Heart right ventricle (tissue), 16 donors: ENCODE measurements around the gene ANKRD22. TPM values are rescaled to one million over a fixed set of nuclear protein-coding genes. Genes with fewer than 3 reads are reported as not detected.

ENCODE experiments used
- ATAC-seq, 8 donors: fragments of 200-7000 bp; cut with Tn5 transposase; one replicate each; pipeline ENCODE4 v1.9.1; 2020; ENCODE audit warnings: mild to moderate bottlenecking in 8 of 8, moderate library complexity in 8 of 8, moderate number of reproducible peaks in 1 of 8
- DNase-seq, 2 donors: peaks; one replicate each; pipeline ENCODE4 v3.0.0-alpha.2; 2020
- H3K27ac ChIP-seq, 10 donors: fragments of 200-600 bp; sonication (generic) in 2 of 10; one replicate each; pipeline versions ENCODE4 v1.5.0 to v1.8.0; 2020 to 2022; ENCODE audit warnings: mild to moderate bottlenecking in 3 of 10
- H3K27me3 ChIP-seq, 7 donors: fragments of 200-600 bp; one replicate each; pipeline ENCODE4 v1.8.0; 2021 to 2022; ENCODE audit warnings: mild to moderate bottlenecking in 2 of 7
- H3K36me3 ChIP-seq, 9 donors: fragments of 200-600 bp; sonication (generic) in 1 of 9; one replicate each; pipeline versions ENCODE4 v1.5.0 to v1.8.0; 2020 to 2022; ENCODE audit warnings: mild to moderate bottlenecking in 2 of 9
- H3K4me1 ChIP-seq, 9 donors: fragments of 200-600 bp; sonication (generic) in 1 of 9; one replicate each; pipeline versions ENCODE4 v1.5.0 to v1.8.0; 2020 to 2022; ENCODE audit warnings: mild to moderate bottlenecking in 4 of 9
- H3K4me3 ChIP-seq, 10 donors: fragments of 200-600 bp; sonication (generic) in 2 of 10; one replicate each; pipeline versions ENCODE4 v1.5.0 to v1.8.0; 2020 to 2022; ENCODE audit warnings: mild to moderate bottlenecking in 7 of 10, moderate library complexity in 2 of 10
- H3K9me3 ChIP-seq, 11 donors: fragments of 200-600 bp in 10 of 11; sonication (generic) in 2 of 11; one replicate each; pipeline versions ENCODE4 v1.5.0 to v1.8.0; 2013 to 2022; ENCODE audit warnings: mild to moderate bottlenecking in 2 of 11, control low read depth in 1 of 11, moderate library complexity in 1 of 11
- CTCF ChIP-seq, 9 donors: fragments of 200-600 bp; sonication (generic) in 2 of 9; IDR thresholded peaks; one replicate each; pipeline versions ENCODE4 v1.5.0 to v1.8.0; 2021 to 2022; ENCODE audit warnings: antibody characterized with exemption in 9 of 9, mild to moderate bottlenecking in 5 of 9, moderate library complexity in 1 of 9
- WGBS, 2 donors: extraction: QIAGEN DNeasy Blood & Tissue Kit; methylation state at CpG; one replicate each; pipeline ENCODE4 v1.1.7; 2013; ENCODE audit warnings: inconsistent platforms in 1 of 2; 5-methylcytosine and 5-hydroxymethylcytosine counted together
- intact Hi-C, 10 donors: fragments of 100-400 bp; cut with DNase I; formaldehyde crosslinking; loops; one replicate each; pipeline versions ENCODE4 v1.11.1 to v1.14.2; 2022
- polyA plus RNA-seq, 2 donors: library from polyadenylated mRNA; stranded (reverse); fragments of 200-250 nt; gene quantifications; one replicate each; pipeline ENCODE4 v1.2.3, GENCODE V29; 2013
- total RNA-seq, 10 donors: library from RNA; stranded (reverse); fragmentation: NEBNext Ultra II Directional in 3 of 10; extraction: Animal tissue kit (Norgen Biotek cat#: 25700) in 3 of 10; gene quantifications; one replicate each; pipeline versions ENCODE4 v1.2.1 to v1.2.4, GENCODE V29; 2021 to 2023
- donor health status: Arrhythmogenic right ventricular cardiomyopathy.
- donor health status: ischemic (EF 13 %, LVEDD 7.1; RV severe dilation, severe dysfunction).
- donor health status: healthy with polysubstance abuse.
- donor health status: DM: no; HTN: yes; CAD: no.
- donor health status: DM: no; HTN: no; CAD: no.
- donor health status: ischemic (EF 25% LVEDD 6.9; RV normal size, moderate dysfunction).
- donor health status: ischemic (EF 25% LVEDD 5.7; RV mildly dilated, moderate dysfunction).
- donor health status: healthy.
- donor health status: DM: yes; HTN: yes; CAD: no.
- donor health status: Ischemic cardiomyopathy.
- donor health status: ischemic (EF 35%, LVEDD 5.7; RV mildly dilated, moderate dysfunction).
- donor health status: nonischemic (EF 11% LVEDD 7.7; RV severe dilation, severe dysfunction).
- donor health status: DM: yes; HTN: yes; CAD: no.
- donor health status: PGD.
- donor health status: ischemic (EF 29% LVEDD 5.4; RV normal size, mild dysfunction).
- donor health status: nonischemic (EF 23%, LVEDD 6.1; RV moderate dilation, normal function).

The ANKRD22 gene
- total and polyA plus RNA-seq, 12 donors = 0.12 to 4.9 (median 0.15) TPM; not detected in 8

DNA sequence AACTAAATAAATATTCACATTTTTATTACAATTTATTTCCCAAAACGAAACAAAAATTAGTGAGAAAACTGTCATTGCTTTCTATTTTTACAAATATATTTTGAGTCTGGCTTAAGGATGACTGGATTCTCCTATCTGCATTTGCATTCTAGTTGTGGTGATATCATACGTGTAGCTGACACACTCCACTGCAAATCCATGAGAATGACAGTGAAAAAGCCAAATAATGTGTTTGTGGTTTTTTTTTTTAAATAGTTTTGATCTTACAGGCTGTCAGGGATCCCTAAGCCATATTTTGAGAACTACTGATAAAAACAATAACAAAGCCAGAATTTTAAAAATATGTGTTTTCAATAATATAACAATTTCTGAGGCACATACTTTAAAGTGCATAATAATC is 22.6 kb upstream of the ANKRD22 start:
- DNase-seq (no peak), ATAC-seq (no peak)
- no peak overlapping the region for H3K27ac ChIP-seq
- TF ChIP-seq CTCF (IDR thresholded peaks at IDR 0.05) = no peak
- WGBS, 2 donors = 50 to 60% methylated on average over 2 of the region's 2 CpGs
- H3K9me3 ChIP-seq = no peaks in the 10 kb centered on the region
- no peaks in the 10 kb centered on the region for H3K36me3 ChIP-seq
- H3K4me1 ChIP-seq = peaks cover 0 to 28% (median 13%) of the 10 kb centered on the region in 9 donors
- intact Hi-C loops = no loop called here
- peaks cover 0 to 6% (median 0%) of the 10 kb centered on the region in 7 donors for H3K27me3 ChIP-seq
- H3K4me3 ChIP-seq = no peak overlapping the region

- H3K4me1 ChIP-seq = peaks cover 0 to 23% (median 9%) of the 10 kb centered on the region in 9 donors
- H3K27me3 ChIP-seq = peaks cover 0 to 6% (median 0%) of the 10 kb centered on the region in 7 donors
- WGBS, 2 donors = 42 to 45% methylated on average over 2 of the region's 2 CpGs
- no peak overlapping the region for H3K27ac ChIP-seq
- TF ChIP-seq CTCF (IDR thresholded peaks at IDR 0.05) = no peak
- no peak for DNase-seq
- H3K36me3 ChIP-seq = no peaks in the 10 kb centered on the region
- no peak for ATAC-seq
- no peak overlapping the region for H3K4me3 ChIP-seq
- H3K9me3 ChIP-seq = no peaks in the 10 kb centered on the region
- intact Hi-C loops = no loop called here
Observed at GRCh38 chr10:88873757-88874156, 22.1 kb upstream of the ANKRD22 start.

GRCh38 chr10:88870089-88870488 is 18.4 kb upstream of the ANKRD22 start:
- no peak overlapping the region for H3K27ac ChIP-seq
- DNase-seq (no peak), ATAC-seq (no peak)
- no peak overlapping the region for H3K4me3 ChIP-seq
- H3K9me3 ChIP-seq = no peaks in the 10 kb centered on the region
- intact Hi-C loops = no loop called here
- H3K36me3 ChIP-seq = no peaks in the 10 kb centered on the region
- TF ChIP-seq CTCF (IDR thresholded peaks at IDR 0.05) = no peak
- H3K4me1 ChIP-seq = peaks cover 0 to 17% (median 6%) of the 10 kb centered on the region in 9 donors
- no peaks in the 10 kb centered on the region for H3K27me3 ChIP-seq

DNA sequence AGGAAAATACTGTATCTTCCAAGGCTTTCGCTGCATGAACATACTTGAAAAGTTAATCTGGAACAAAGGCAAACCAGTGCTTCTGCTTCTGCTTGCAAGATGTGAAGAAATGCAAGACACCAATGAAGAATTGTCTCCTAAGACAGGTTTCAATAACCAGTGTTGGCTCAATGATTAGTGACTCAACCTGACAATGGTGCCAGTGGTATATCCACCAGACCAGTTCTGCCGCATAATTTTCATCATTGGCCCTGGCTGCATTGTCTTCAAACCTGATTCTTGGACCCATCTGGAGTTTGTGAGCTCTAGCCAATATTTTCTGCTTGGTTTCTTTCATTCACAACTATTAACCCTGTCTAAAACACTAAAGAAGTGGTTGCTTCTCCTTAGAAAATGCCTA is 14.8 kb upstream of the ANKRD22 start:
- Histone ChIP-seq H3K36me3 (no peaks in the 10 kb centered on the region), H3K27me3 (no peaks in the 10 kb centered on the region), H3K27ac (no peak overlapping the region), H3K4me1 (no peaks in the 10 kb centered on the region), H3K9me3 (no peaks in the 10 kb centered on the region), H3K4me3 (no peak overlapping the region)
- intact Hi-C loops = no loop called here
- no peak for ATAC-seq
- TF ChIP-seq CTCF (IDR thresholded peaks at IDR 0.05) = no peak
- WGBS, 2 donors = 95 to 96% methylated on average over 2 of the region's 2 CpGs
- no peak for DNase-seq
